Fibroblast of the aortic adventitia (primary cell): ENCODE results near the gene SLFN14. TPM values are rescaled to one million over a fixed set of nuclear protein-coding genes. Genes with fewer than 3 reads are reported as not detected.

Experiments used
- DNase-seq: peaks from one replicate; pipeline ENCODE4 v3.0.0-alpha.2; 2010; ENCODE audit warnings: low read depth
- H3K4me3 ChIP-seq: 2 replicates; pipeline ENCODE4 v1.5.1; 2011; ENCODE audit warnings: low read depth, mild to moderate bottlenecking, control low read depth, low read length, moderate library complexity
- CTCF ChIP-seq: IDR thresholded peaks from 2 replicates; pipeline ENCODE4 v1.5.1; 2011; ENCODE audit warnings: mild to moderate bottlenecking, low read length, control low read depth, inconsistent platforms; ENCODE audit not compliant: insufficient read depth
- total RNA-seq: library from RNA; depleted of rRNA; stranded (reverse); fragments of >200 nt; gene quantifications from 2 replicates; pipeline ENCODE4 v1.2.3, GENCODE V29; 2012; ENCODE audit warnings: low replicate concordance

The SLFN14 gene
- total RNA-seq, 1 donor: not detected

GRCh38 chr17:35596530-35597233 lies 36.1 kb upstream of the SLFN14 start:
- no peak for DNase-seq
- TF ChIP-seq CTCF: no peak
- H3K4me3 ChIP-seq: no peak overlapping the region

- no peak for DNase-seq
- no peak for TF ChIP-seq CTCF
- no peak overlapping the region for H3K4me3 ChIP-seq
Measured at GRCh38 chr17:35596072-35596471, 35.5 kb upstream of the SLFN14 start.

GRCh38 chr17:35588196-35588920 lies 27.7 kb upstream of the SLFN14 start:
- TF ChIP-seq CTCF: no peak
- DNase-seq: peak; percentile 47
- peak overlapping the region; percentile 98 for H3K4me3 ChIP-seq

GRCh38 chr17:35587074-35587961 lies 26.7 kb upstream of the SLFN14 start, which contains the start of gene AP2B1:
Gene AP2B1, plus strand, starts transcription at chr17:35587322. Its CDS starts 6,709 bp downstream, at chr17:35594031.
- peak; percentile 97 for DNase-seq
- TF ChIP-seq CTCF: no peak
- H3K4me3 ChIP-seq: peak within 1 kb of the TSS; percentile 98

- DNase-seq: no peak
- H3K4me3 ChIP-seq: peak overlapping the region; percentile 98
- TF ChIP-seq CTCF: no peak
Measured at GRCh38 chr17:35586569-35587073, 26.0 kb upstream of the SLFN14 start.

GRCh38 chr17:35584061-35584460 lies 23.4 kb upstream of the SLFN14 start:
- no peak overlapping the region for H3K4me3 ChIP-seq
- DNase-seq: no peak
- no peak for TF ChIP-seq CTCF
